Stomach smooth muscle (tissue), 2 donors: Measurements from ENCODE around the gene KCNS1.
"Not testable (repeated sequence)": the region's sequence is repeated elsewhere in the genome, so short reads cannot be mapped to it uniquely, and the experiment has no call there.

Source experiments
- H3K27ac ChIP-seq: one replicate; pipeline ENCODE4 v1.7.0; 2013; ENCODE audit warnings: mild to moderate bottlenecking, low read length, inconsistent platforms
- H3K27me3 ChIP-seq, 2 donors: one replicate each; pipeline ENCODE4 v1.7.0; 2013; ENCODE audit warnings: low read length in 2 of 2; ENCODE audit not compliant: insufficient read depth in 2 of 2, control insufficient read depth in 1 of 2
- H3K36me3 ChIP-seq, 2 donors: one replicate each; pipeline ENCODE4 v1.7.0; 2013; ENCODE audit warnings: low read length in 2 of 2; ENCODE audit not compliant: control insufficient read depth in 2 of 2, insufficient read depth in 2 of 2
- H3K4me1 ChIP-seq: one replicate; pipeline ENCODE4 v1.7.0; 2013; ENCODE audit warnings: low read length; ENCODE audit not compliant: control insufficient read depth, insufficient read depth
- H3K4me3 ChIP-seq, 2 donors: one replicate each; pipeline ENCODE4 v1.7.0; 2013; ENCODE audit warnings: low read length in 2 of 2
- H3K9ac ChIP-seq, 2 donors: one replicate each; pipeline ENCODE4 v1.7.0; 2013; ENCODE audit warnings: low read length in 2 of 2, mild to moderate bottlenecking in 1 of 2
- H3K9me3 ChIP-seq, 2 donors: one replicate each; pipeline ENCODE4 v1.7.0; 2013; ENCODE audit warnings: low read length in 2 of 2; ENCODE audit not compliant: control insufficient read depth in 2 of 2
- donor health status: healthy.
- donor health status: Pancreatic carcinoma.

Gene KCNS1, protein sequence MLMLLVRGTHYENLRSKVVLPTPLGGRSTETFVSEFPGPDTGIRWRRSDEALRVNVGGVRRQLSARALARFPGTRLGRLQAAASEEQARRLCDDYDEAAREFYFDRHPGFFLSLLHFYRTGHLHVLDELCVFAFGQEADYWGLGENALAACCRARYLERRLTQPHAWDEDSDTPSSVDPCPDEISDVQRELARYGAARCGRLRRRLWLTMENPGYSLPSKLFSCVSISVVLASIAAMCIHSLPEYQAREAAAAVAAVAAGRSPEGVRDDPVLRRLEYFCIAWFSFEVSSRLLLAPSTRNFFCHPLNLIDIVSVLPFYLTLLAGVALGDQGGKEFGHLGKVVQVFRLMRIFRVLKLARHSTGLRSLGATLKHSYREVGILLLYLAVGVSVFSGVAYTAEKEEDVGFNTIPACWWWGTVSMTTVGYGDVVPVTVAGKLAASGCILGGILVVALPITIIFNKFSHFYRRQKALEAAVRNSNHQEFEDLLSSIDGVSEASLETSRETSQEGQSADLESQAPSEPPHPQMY

DNA sequence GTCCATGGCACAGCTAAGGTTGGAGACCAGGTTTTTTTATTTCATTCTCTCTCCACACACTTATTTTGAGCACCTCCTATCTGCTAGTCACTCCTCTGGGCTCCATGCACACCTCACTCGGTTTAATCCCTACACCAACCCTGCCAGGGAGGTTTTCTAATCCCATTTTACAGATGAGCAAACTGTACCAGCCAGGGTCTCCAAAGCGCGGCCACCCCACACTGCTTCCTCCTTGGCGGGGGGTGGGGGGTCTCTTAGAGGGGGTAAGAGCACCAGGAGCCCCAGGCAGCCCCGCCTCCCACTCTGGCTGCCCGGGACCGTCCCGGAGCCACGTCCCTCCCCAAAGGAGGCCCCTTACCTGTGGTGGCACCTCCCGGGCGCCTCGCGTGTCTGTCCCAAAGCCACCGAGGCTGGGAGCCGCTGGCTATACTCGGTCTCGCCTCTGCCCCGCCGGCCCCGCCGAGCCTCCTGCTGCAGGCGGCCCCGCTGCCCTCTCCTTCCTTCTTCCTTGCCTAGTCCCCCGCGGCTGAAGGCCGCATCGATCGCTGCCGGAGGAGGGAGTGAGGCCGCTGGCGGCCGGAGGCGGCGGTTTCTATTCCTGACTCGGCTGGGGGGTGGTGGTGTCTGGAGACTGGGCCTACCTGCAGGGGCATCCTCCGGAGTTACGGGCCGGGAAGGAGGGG is at the start of gene KCNS1:
Gene KCNS1 (minus strand): TSS at position 565 of the 683 bp plus-strand sequence. CDS start 1,891 bp downstream, outside the sequence.
- peaks cover 45 to 51% of the 10 kb centered on the region in 2 donors for H3K27me3 ChIP-seq
- H3K4me3 ChIP-seq: no peak within 1 kb of the TSS
- no peaks in the 10 kb centered on the region for H3K36me3 ChIP-seq
- no peak within 1 kb of the TSS for H3K27ac ChIP-seq
- no peak within 1 kb of the TSS for H3K9ac ChIP-seq
- peaks cover 8% of the 10 kb centered on the region for H3K4me1 ChIP-seq
- H3K9me3 ChIP-seq: no peaks in the 10 kb centered on the region

DNA sequence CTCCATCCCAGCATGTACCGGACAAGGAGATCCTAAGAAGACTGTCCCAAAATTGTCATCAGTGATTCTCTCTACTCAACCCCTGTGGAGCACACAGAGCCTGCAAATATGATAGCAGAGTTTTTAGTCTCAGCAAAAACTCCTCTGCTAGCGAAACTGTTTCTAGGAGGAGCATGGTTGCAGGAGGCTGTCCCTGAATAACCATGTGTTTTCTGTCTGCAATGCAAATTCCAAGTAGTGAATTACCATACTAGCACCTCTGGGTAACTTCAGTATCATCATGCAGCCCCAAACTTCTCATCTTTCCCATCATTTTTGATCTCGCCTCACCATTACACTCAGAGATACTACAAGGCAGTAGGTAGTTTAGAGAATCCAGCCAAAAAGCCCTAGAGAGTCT is 48.1 kb upstream of the KCNS1 start:
- no peak overlapping the region for H3K27ac ChIP-seq
- no peak overlapping the region for H3K9ac ChIP-seq
- H3K4me1 ChIP-seq: no peaks in the 10 kb centered on the region
- H3K27me3 ChIP-seq: peaks cover 0 to 4% of the 10 kb centered on the region in 2 donors
- H3K36me3 ChIP-seq: no peaks in the 10 kb centered on the region
- no peak overlapping the region for H3K4me3 ChIP-seq
- peaks cover 0 to 6% of the 10 kb centered on the region in 2 donors for H3K9me3 ChIP-seq

DNA sequence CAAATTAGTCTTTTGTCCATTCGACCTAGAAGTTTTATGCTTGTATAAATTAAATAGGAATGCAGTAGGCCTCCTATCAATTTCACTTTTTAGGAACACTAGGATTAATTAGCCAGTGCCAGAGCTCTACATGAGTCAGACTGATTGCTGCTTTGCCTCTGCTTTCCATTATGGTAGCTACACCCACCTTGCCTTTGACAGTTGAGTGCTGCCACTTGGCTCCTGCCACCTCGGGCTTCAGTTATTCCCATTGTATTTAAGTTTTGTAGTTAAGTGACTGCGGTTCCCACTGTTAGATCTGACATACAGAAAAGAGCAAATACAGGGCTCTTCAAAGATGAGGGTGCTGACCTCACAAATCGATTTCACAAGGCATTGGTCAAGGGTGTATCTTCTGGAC is 39.9 kb upstream of the KCNS1 start:
- Histone ChIP-seq H3K27me3 (peaks cover 0 to 6% of the 10 kb centered on the region in 2 donors), H3K9ac (no peak overlapping the region), H3K36me3 (no peaks in the 10 kb centered on the region), H3K4me1 (no peaks in the 10 kb centered on the region), H3K27ac (no peak overlapping the region), H3K9me3 (no peaks in the 10 kb centered on the region), H3K4me3 (no peak overlapping the region)

DNA sequence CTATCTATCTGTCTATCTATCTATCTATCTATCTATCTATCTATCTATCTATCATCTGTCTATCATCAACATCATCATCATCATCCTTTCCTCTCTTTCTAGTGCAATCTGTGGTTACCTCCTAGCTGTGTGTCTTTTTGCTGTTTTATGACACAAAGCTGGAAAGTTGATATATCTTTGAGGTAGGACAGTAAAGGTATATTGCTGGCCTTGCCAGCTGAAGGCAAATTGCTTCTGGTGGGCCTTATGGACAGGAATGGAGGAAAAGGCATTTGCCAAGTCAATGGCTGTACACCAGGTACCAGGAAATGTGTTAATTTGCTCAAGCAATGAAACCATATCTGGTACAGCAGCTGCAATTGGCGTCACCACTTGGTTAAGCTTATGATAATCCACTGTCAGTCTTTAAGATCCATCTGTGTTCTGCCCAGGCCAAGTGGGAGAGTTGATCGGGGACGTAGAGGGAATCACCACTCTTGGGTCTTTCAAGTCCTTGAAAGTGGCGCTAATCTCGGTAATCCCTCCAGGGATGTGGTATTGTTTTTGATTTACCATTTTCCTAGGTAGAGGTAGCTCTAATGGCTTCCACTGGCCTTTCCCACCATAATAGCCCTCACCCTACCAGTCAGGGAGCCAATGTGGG is 38.9 kb upstream of the KCNS1 start:
- H3K9me3 ChIP-seq, H3K36me3 ChIP-seq, H3K9ac ChIP-seq, H3K4me1 ChIP-seq, H3K27me3 ChIP-seq, H3K27ac ChIP-seq, H3K4me3 ChIP-seq: not testable (repeated sequence)

DNA sequence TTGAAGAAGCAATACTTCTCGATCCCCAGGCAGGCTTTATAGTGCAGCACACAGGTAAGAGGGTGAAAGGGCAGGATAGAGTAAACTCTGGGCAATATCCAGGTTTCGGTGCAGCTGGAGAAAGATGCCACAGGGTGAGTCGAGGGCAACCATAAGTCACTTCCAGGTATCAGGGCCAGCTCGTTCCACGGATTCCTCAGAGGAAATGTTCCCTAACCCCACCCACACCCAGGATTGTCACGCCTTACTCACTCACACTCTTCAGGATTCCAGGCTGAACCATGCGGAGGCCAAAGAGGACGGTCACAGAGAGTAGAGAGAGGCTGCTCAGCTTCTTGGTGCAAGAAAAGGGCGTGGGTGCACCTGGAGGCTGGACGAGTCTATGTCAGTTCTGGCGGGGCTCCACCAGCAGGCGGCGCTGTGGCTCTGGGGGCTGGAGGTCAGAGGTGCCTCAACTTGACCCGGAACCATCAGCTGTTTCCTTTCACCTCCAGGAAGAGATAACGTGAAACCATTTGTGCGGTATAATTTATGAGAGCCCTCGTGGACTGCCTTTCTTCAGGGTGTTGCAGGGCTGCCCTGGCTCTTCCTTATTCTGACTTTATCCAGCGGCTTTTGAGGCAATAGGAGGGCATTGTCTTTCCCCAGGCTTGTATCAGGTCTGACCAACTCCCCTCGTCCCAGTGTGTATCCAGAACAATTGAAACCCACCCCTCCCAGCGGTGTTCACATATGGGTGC is 37.8 kb upstream of the KCNS1 start:
- Histone ChIP-seq H3K27ac (no peak overlapping the region), H3K4me3 (no peak overlapping the region), H3K27me3 (peaks cover 0 to 8% of the 10 kb centered on the region in 2 donors), H3K9ac (no peak overlapping the region), H3K9me3 (no peaks in the 10 kb centered on the region), H3K36me3 (no peaks in the 10 kb centered on the region), H3K4me1 (no peaks in the 10 kb centered on the region)

DNA sequence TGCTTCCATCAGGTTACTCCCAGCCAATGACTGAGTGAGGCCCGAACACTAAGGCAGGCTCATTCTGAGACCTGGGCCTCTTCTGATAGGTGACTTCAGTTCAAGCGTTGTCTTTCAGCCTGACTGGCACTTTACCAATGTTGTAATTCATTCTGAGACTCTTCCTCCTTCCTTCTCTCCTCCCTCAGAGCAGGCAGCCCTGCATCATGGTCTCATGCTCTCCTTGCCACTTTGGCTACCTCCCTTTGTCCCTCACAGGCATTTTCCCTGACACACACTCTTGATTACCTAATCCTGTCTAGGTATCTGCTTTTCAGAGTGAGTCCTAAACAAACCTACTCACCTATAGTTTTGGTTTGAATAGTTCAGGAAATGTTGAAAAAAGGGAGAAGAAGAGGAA is 36.0 kb upstream of the KCNS1 start:
- no peak overlapping the region for H3K9ac ChIP-seq
- no peaks in the 10 kb centered on the region for H3K9me3 ChIP-seq
- H3K27me3 ChIP-seq: peaks cover 0 to 8% of the 10 kb centered on the region in 2 donors
- H3K36me3 ChIP-seq: no peaks in the 10 kb centered on the region
- no peak overlapping the region for H3K4me3 ChIP-seq
- no peak overlapping the region for H3K27ac ChIP-seq
- H3K4me1 ChIP-seq: no peaks in the 10 kb centered on the region

DNA sequence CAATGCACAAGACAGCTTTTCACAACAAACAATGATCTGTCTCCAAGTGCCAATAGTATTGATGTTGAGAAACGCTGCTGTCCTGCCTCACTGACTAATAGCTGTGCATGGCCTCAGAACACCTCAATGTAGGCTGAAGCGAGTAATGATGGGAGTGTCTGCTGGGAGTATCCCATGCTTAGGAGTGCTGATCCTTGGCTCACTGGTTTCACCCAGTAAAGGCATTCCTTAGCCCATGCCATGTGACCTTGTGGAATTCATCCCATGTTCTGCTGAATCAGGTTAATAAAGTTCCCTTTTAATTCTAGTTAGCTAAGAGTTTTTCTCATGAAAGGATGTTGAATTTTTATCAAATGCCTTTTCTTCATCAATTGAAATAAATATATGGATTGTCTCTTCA is 27.2 kb upstream of the KCNS1 start:
- H3K36me3 ChIP-seq: no peaks in the 10 kb centered on the region
- H3K9me3 ChIP-seq: peaks cover 0 to 5% of the 10 kb centered on the region in 2 donors
- peaks cover 0 to 2% of the 10 kb centered on the region in 2 donors for H3K27me3 ChIP-seq
- no peak overlapping the region for H3K27ac ChIP-seq
- H3K4me3 ChIP-seq: no peak overlapping the region
- no peak overlapping the region for H3K9ac ChIP-seq
- no peaks in the 10 kb centered on the region for H3K4me1 ChIP-seq

DNA sequence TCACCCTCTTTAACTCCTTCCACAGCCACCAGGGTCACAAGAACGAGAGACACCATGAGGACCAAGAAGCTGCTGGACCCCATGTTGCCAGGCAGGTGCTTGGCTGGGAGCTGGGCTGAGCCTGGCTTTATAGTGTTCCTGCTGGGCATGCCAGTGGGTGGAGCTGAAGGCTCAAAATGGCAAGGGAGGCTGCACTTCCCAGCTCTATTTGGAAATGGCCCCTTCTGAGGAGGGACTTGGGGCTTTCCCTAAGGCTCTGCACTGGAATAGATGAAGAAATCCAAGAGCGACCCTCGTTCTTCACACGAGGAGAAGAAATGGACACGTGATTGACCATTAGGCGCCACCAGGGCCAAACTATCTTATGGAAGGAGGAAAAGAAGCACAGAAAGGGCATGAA is 23.4 kb upstream of the KCNS1 start, which contains the start of gene WFDC12:
Gene WFDC12 (minus strand): TSS at position 101 of the 400 bp plus-strand sequence. CDS start 18 bp downstream, at position 83.
- peaks cover 0 to 8% of the 10 kb centered on the region in 2 donors for H3K9me3 ChIP-seq
- no peak within 1 kb of the TSS for H3K27ac ChIP-seq
- no peak within 1 kb of the TSS for H3K9ac ChIP-seq
- no peaks in the 10 kb centered on the region for H3K36me3 ChIP-seq
- no peak within 1 kb of the TSS for H3K4me3 ChIP-seq
- peaks cover 2% of the 10 kb centered on the region in 2 donors for H3K27me3 ChIP-seq
- H3K4me1 ChIP-seq: no peaks in the 10 kb centered on the region

DNA sequence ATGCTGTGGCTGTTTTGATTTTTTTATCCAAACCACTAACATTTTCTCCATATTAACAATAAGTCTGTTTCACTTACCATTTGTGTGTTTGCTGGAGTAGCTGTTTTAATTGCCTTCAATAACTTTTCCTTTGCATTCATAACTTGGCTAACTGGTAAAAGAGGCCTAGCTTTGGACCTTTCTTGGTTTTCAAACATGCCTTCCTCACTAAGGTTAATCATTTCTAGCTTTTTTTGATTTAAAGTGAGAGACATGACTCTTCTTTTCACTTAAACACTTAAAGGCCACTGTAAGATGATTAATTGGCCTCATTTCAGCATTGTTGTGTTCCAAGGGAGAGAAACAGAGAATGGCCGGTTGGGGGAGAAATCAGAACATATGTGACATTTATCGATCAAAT is 20.5 kb upstream of the KCNS1 start:
- Histone ChIP-seq H3K4me1 (no peaks in the 10 kb centered on the region), H3K27me3 (peaks cover 2 to 5% of the 10 kb centered on the region in 2 donors), H3K4me3 (no peak overlapping the region), H3K36me3 (no peaks in the 10 kb centered on the region), H3K27ac (no peak overlapping the region), H3K9ac (no peak overlapping the region), H3K9me3 (peaks cover 0 to 8% of the 10 kb centered on the region in 2 donors)
